Neural progenitor cell (in vitro differentiated cells): ENCODE measurements around the gene ARHGEF19. TPM values are rescaled to one million over a fixed set of nuclear protein-coding genes. Genes with fewer than 3 reads are reported as not detected.
"Not testable (repeated sequence)": the region's sequence is repeated elsewhere in the genome, so short reads cannot be mapped to it uniquely, and the experiment has no call there.

Experiments
- DNase-seq: peaks from one replicate; pipeline ENCODE4 v3.0.0-alpha.2; 2016; ENCODE audit warnings: low spot score
- H2AFZ ChIP-seq: fragments of 200-600 bp; sonication (generic); replicated peaks from 2 replicates; pipeline ENCODE4 v1.6.1; 2016; ENCODE audit warnings: antibody characterized with exemption
- H3F3A ChIP-seq: fragments of 200-600 bp; sonication (generic); 2 replicates; pipeline ENCODE4 v1.6.1; 2016; ENCODE audit warnings: antibody characterized with exemption, low read depth
- H3K27ac ChIP-seq: fragments of 200-600 bp; sonication (generic); 2 replicates; pipeline ENCODE4 v1.5.1; 2016; ENCODE audit warnings: mild to moderate bottlenecking
- H3K27me3 ChIP-seq: fragments of 200-600 bp; sonication (generic); 2 replicates; pipeline ENCODE4 v1.6.1; 2016; ENCODE audit warnings: mild to moderate bottlenecking, moderate library complexity
- H3K36me3 ChIP-seq: fragments of 200-600 bp; sonication (generic); 2 replicates; pipeline ENCODE4 v1.5.1; 2016
- H3K4me1 ChIP-seq: fragments of 200-600 bp; sonication (generic); 2 replicates; pipeline ENCODE4 v1.6.1; 2016; ENCODE audit warnings: mixed run types
- H3K4me2 ChIP-seq: fragments of 200-600 bp; sonication (generic); 2 replicates; pipeline ENCODE4 v1.6.1; 2016
- H3K4me3 ChIP-seq: fragments of 200-600 bp; sonication (generic); 2 replicates; pipeline ENCODE4 v1.5.1; 2016
- H3K79me2 ChIP-seq: fragments of 200-600 bp; sonication (generic); 2 replicates; pipeline ENCODE4 v1.6.1; 2016; ENCODE audit warnings: low read depth
- H3K9ac ChIP-seq: fragments of 200-600 bp; sonication (generic); 2 replicates; pipeline ENCODE4 v1.6.1; 2016
- H3K9me3 ChIP-seq: fragments of 200-600 bp; sonication (generic); 2 replicates; pipeline ENCODE4 v1.5.1; 2016; ENCODE audit warnings: low read depth
- H4K20me1 ChIP-seq: fragments of 200-600 bp; sonication (generic); 2 replicates; pipeline ENCODE4 v1.6.1; 2016; ENCODE audit warnings: low read depth
- H3K27ac Mint-ChIP-seq: 3 replicates; pipeline ENCODE4 v1.8.0; 2021; ENCODE audit warnings: mixed read lengths
- H3K27me3 Mint-ChIP-seq: 2 replicates; pipeline ENCODE4 v1.8.0; 2022; ENCODE audit warnings: low read depth, mild to moderate bottlenecking, inconsistent platforms, moderate library complexity, mixed read lengths; ENCODE audit not compliant: insufficient read depth
- H3K36me3 Mint-ChIP-seq: 3 replicates; pipeline ENCODE4 v1.8.0; 2021; ENCODE audit warnings: mixed read lengths
- H3K4me1 Mint-ChIP-seq: 3 replicates; pipeline ENCODE4 v1.8.0; 2021; ENCODE audit warnings: mixed read lengths
- H3K4me3 Mint-ChIP-seq: 3 replicates; pipeline ENCODE4 v1.8.0; 2021; ENCODE audit warnings: mild to moderate bottlenecking, moderate library complexity, mixed read lengths
- H3K9me3 Mint-ChIP-seq: 3 replicates; pipeline ENCODE4 v1.8.0; 2020; ENCODE audit warnings: mixed read lengths
- EZH2 ChIP-seq: fragments of 200-600 bp; sonication (generic); IDR thresholded peaks from 2 replicates; pipeline ENCODE4 v1.6.1; 2017; ENCODE audit warnings: antibody characterized with exemption, mild to moderate bottlenecking, moderate library complexity
- EZH2phosphoT487 ChIP-seq: fragments of 200-600 bp; sonication (generic); IDR thresholded peaks from 2 replicates; pipeline ENCODE4 v1.6.1; 2017; ENCODE audit warnings: antibody characterized with exemption
- total RNA-seq: library from RNA; depleted of rRNA; stranded (reverse); fragments of >200 nt; gene quantifications from 2 replicates; pipeline ENCODE4 v1.2.3, GENCODE V29; 2015; ENCODE audit warnings: low replicate concordance
- TF ChIP-seq, protein P1 (sequence below): fragments of 200-600 bp; sonication (generic); IDR thresholded peaks from 2 replicates; pipeline ENCODE4 v1.5.1; 2017; ENCODE audit warnings: antibody characterized with exemption, mild to moderate bottlenecking

ARHGEF19 gene
- total RNA-seq, 1 donor from 2014 or later: 10.9 TPM

DNA sequence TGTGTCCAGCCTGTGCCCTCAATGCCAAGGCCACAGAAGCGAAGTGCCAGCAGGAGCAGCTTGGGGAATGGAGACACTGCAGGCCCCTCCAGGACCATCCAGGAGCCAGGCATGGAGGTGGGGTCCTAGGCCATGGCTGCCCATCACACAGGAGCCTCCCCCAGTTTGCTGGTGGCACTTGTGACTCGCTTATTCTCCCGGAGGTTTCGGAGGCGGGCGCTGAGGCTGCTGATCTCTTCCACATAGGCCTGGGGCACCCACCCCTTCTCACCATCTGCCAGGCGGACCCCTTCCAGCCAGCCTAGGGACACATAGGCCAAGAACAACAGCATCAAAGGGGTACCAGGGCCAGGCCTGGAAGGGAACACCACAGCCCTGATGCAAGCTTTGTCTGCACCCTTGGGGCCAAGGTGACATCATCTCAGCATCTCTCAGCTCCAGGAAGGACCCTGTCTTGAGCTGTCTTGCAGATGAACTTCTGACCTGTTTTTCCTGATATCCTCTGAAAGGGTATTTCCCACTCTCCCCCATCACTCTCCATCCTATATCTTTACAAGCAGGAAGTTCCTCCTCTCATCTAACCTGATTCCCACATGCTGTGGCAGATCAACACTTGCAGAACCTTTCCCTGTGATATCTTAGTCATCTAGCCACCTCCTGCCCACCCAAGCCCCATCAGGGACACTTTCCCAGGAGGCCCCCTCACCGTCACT lies 13.9 kb downstream of the ARHGEF19 start:
- Mint-ChIP-seq H3K9me3 (no peaks in the 10 kb centered on the region), H3K4me1 (no peaks in the 10 kb centered on the region), H3K27ac (no peak overlapping the region), H3K4me3 (no peak overlapping the region), H3K36me3 (peaks cover 3% of the 10 kb centered on the region), H3K27me3 (peaks cover 3% of the 10 kb centered on the region)
- Histone ChIP-seq H3K9me3 (no peaks in the 10 kb centered on the region), H3K4me3 (no peak overlapping the region), H4K20me1 (no peaks in the 10 kb centered on the region), H3K9ac (no peak overlapping the region), H3K27ac (no peak overlapping the region), H2AFZ (no peak overlapping the region), H3K36me3 (no peaks in the 10 kb centered on the region), H3K27me3 (no peaks in the 10 kb centered on the region), H3F3A (no peaks in the 10 kb centered on the region), H3K4me2 (no peak overlapping the region), H3K4me1 (no peaks in the 10 kb centered on the region), H3K79me2 (no peaks in the 10 kb centered on the region)
- DNase-seq: no peak
- TF ChIP-seq EZH2phosphoT487 (no peak), EZH2 (no peak)
- TF ChIP-seq, protein P1, sequence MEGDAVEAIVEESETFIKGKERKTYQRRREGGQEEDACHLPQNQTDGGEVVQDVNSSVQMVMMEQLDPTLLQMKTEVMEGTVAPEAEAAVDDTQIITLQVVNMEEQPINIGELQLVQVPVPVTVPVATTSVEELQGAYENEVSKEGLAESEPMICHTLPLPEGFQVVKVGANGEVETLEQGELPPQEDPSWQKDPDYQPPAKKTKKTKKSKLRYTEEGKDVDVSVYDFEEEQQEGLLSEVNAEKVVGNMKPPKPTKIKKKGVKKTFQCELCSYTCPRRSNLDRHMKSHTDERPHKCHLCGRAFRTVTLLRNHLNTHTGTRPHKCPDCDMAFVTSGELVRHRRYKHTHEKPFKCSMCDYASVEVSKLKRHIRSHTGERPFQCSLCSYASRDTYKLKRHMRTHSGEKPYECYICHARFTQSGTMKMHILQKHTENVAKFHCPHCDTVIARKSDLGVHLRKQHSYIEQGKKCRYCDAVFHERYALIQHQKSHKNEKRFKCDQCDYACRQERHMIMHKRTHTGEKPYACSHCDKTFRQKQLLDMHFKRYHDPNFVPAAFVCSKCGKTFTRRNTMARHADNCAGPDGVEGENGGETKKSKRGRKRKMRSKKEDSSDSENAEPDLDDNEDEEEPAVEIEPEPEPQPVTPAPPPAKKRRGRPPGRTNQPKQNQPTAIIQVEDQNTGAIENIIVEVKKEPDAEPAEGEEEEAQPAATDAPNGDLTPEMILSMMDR: no peak

DNA sequence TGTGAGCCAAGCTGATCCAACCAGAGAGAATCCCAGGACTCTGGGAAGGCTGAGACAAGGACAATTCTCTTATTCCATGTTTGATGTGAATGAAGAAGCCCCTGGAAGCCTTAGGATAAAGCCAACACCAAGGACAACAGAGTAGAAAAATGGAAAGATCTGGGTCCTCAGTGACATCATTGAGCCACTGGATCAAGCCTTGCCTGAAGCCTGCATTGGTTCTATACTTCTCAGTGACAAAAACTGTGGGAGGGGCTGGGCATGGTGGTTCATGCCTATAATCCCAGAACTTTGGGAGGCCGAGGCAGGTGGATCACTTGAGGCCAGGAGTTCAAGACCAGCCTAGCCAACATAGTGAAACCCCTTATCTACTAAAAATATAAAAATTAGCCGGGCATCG lies 15.6 kb downstream of the ARHGEF19 start:
- TF ChIP-seq, protein P1: no peak
- no peak for TF ChIP-seq EZH2
- TF ChIP-seq EZH2phosphoT487: no peak
- Histone ChIP-seq H4K20me1 (no peaks in the 10 kb centered on the region), H3K9ac (no peak overlapping the region), H3K27ac (no peak overlapping the region), H2AFZ (no peak overlapping the region), H3K4me3 (no peak overlapping the region), H3K36me3 (no peaks in the 10 kb centered on the region), H3K27me3 (no peaks in the 10 kb centered on the region), H3K4me2 (no peak overlapping the region), H3F3A (no peaks in the 10 kb centered on the region), H3K9me3 (no peaks in the 10 kb centered on the region), H3K4me1 (no peaks in the 10 kb centered on the region), H3K79me2 (no peaks in the 10 kb centered on the region)
- no peak for DNase-seq
- no peaks in the 10 kb centered on the region for H3K4me1 Mint-ChIP-seq
- peaks cover 3% of the 10 kb centered on the region for H3K36me3 Mint-ChIP-seq
- H3K9me3 Mint-ChIP-seq: no peaks in the 10 kb centered on the region
- H3K4me3 Mint-ChIP-seq: no peak overlapping the region
- H3K27me3 Mint-ChIP-seq: peaks cover 2% of the 10 kb centered on the region
- H3K27ac Mint-ChIP-seq: no peak overlapping the region

DNA sequence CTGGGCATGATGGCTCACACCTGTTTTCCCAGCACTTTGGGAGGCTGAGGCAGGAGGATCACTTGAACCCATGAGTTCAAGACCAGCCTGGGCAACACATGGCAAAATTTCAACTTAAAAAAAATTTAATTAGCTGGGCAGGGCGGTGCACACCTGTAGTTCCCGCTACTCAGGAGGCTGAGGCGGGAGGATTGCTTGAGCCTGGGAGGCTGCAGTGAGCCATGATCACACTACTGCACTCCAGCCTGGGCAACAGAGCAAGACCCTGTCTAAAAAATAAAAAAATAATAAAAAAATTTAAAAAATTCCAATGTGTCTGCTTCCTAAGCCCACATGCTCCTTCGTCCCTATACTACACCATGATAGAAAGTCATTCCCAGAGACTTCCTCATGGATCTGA lies 16.3 kb downstream of the ARHGEF19 start:
- DNase-seq, H3K27ac ChIP-seq, H3K9me3 ChIP-seq, H3K4me3 Mint-ChIP-seq, H3K27ac Mint-ChIP-seq, H3K4me3 ChIP-seq, H3K36me3 Mint-ChIP-seq, H3K36me3 ChIP-seq, H3F3A ChIP-seq, H3K4me2 ChIP-seq, H3K27me3 ChIP-seq, H3K9me3 Mint-ChIP-seq, H3K4me1 ChIP-seq, H2AFZ ChIP-seq, H3K9ac ChIP-seq, H3K27me3 Mint-ChIP-seq, H3K4me1 Mint-ChIP-seq, H3K79me2 ChIP-seq, H4K20me1 ChIP-seq: not testable (repeated sequence)

DNA sequence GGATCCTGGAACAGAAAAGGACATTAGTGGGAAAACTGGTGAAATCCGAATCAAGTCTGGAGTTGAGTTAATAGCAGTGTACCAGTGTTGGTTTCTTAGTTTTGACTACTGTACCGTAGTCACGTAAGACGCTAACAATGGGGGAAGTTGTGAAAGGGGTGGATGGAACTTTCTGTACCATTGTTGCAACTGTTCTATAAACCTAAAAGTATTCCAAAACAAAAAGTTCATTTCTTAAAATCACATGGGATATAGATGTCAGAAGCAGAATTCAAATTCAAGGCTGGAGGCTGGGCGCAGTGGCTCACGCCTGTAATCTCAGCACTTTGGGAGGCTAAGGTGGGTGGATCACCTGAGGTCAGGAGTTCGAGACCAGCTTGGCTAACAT lies 16.9 kb downstream of the ARHGEF19 start:
- Histone ChIP-seq H3F3A (peaks cover 4% of the 10 kb centered on the region), H3K79me2 (no peaks in the 10 kb centered on the region), H2AFZ (no peak overlapping the region), H3K9me3 (no peaks in the 10 kb centered on the region), H3K27me3 (no peaks in the 10 kb centered on the region), H3K9ac (no peak overlapping the region), H3K4me3 (no peak overlapping the region), H3K27ac (no peak overlapping the region), H3K4me1 (no peaks in the 10 kb centered on the region), H3K4me2 (no peak overlapping the region), H4K20me1 (no peaks in the 10 kb centered on the region), H3K36me3 (no peaks in the 10 kb centered on the region)
- H3K4me1 Mint-ChIP-seq: peaks cover 7% of the 10 kb centered on the region
- H3K9me3 Mint-ChIP-seq: no peaks in the 10 kb centered on the region
- H3K27ac Mint-ChIP-seq: no peak overlapping the region
- H3K27me3 Mint-ChIP-seq: peaks cover under 1% of the 10 kb centered on the region
- TF ChIP-seq EZH2 (no peak), EZH2phosphoT487 (no peak)
- no peak overlapping the region for H3K4me3 Mint-ChIP-seq
- DNase-seq: no peak
- peaks cover 3% of the 10 kb centered on the region for H3K36me3 Mint-ChIP-seq
